MM.1S (cell line): ENCODE results near the gene PAFAH1B1.

ENCODE experiments used
- DNase-seq: peaks from one replicate; pipeline ENCODE4 v3.0.0-alpha.2; 2015
- H2AFZ ChIP-seq: fragments of 300-600 bp; sonication (generic); 2 replicates; pipeline ENCODE4 v1.6.0; 2016; ENCODE audit warnings: antibody characterized with exemption, low read length
- H3F3A ChIP-seq: fragments of 300-600 bp; sonication (generic); 2 replicates; pipeline ENCODE4 v1.6.1; 2016; ENCODE audit warnings: mild to moderate bottlenecking, antibody characterized with exemption, low read length, moderate library complexity, mixed read lengths; ENCODE audit not compliant: insufficient read depth
- H3K27ac ChIP-seq: fragments of 300-600 bp; sonication (generic); 2 replicates; pipeline ENCODE4 v1.5.1; 2016; ENCODE audit warnings: mild to moderate bottlenecking, low read length
- H3K27me3 ChIP-seq: fragments of 300-600 bp; sonication (generic); replicated peaks from 2 replicates; pipeline ENCODE4 v1.6.0; 2016; ENCODE audit warnings: low read length; ENCODE audit not compliant: insufficient read depth
- H3K36me3 ChIP-seq: fragments of 300-600 bp; sonication (generic); replicated peaks from 2 replicates; pipeline ENCODE4 v1.6.1; 2016; ENCODE audit warnings: mild to moderate bottlenecking, low read length, mixed read lengths; ENCODE audit not compliant: insufficient read depth
- H3K4me1 ChIP-seq: fragments of 300-600 bp; sonication (generic); 2 replicates; pipeline ENCODE4 v1.6.1; 2016; ENCODE audit warnings: low read length, mixed read lengths
- H3K4me2 ChIP-seq: fragments of 300-600 bp; sonication (generic); 2 replicates; pipeline ENCODE4 v1.6.0; 2016; ENCODE audit warnings: low read depth, low read length
- H3K4me3 ChIP-seq: fragments of 300-600 bp; sonication (generic); 2 replicates; pipeline ENCODE4 v1.5.1; 2016; ENCODE audit warnings: low read length, mixed read lengths
- H3K79me2 ChIP-seq: fragments of 300-600 bp; sonication (generic); 2 replicates; pipeline ENCODE4 v1.6.1; 2016; ENCODE audit warnings: mixed run types, low read length, mixed read lengths
- H3K9ac ChIP-seq: fragments of 300-600 bp; sonication (generic); 2 replicates; pipeline ENCODE4 v1.6.1; 2016; ENCODE audit warnings: low read length, mixed read lengths
- H3K9me2 ChIP-seq: fragments of 300-600 bp; sonication (generic); replicated peaks from 2 replicates; pipeline ENCODE4 v1.6.1; 2016; ENCODE audit warnings: mild to moderate bottlenecking, low read length, mixed read lengths; ENCODE audit not compliant: insufficient read depth
- H3K9me3 ChIP-seq: fragments of 300-600 bp; sonication (generic); replicated peaks from 2 replicates; pipeline ENCODE4 v1.6.1; 2016; ENCODE audit warnings: mild to moderate bottlenecking, low read length, mixed read lengths; ENCODE audit not compliant: insufficient read depth
- H4K20me1 ChIP-seq: fragments of 300-600 bp; sonication (generic); 2 replicates; pipeline ENCODE4 v1.6.1; 2016; ENCODE audit warnings: mild to moderate bottlenecking, low read length, moderate library complexity, mixed read lengths; ENCODE audit not compliant: insufficient read depth
- EZH2 ChIP-seq: fragments of 300-600 bp; sonication (generic); optimal IDR thresholded peaks from 2 replicates; pipeline ENCODE3; 2017; ENCODE audit warnings: low read depth, mild to moderate bottlenecking, antibody characterized with exemption, low read length, mixed read lengths
- EZH2phosphoT487 ChIP-seq: fragments of 300-600 bp; sonication (generic); IDR thresholded peaks from 2 replicates; pipeline ENCODE4 v1.6.1; 2018; ENCODE audit warnings: antibody characterized with exemption, low read length
- TF ChIP-seq, protein P1 (sequence below): fragments of 300-600 bp; sonication (generic); IDR thresholded peaks from 2 replicates; pipeline ENCODE4 v1.5.1; 2016; ENCODE audit warnings: antibody characterized with exemption, low read length, mixed read lengths

PAFAH1B1 gene

DNA sequence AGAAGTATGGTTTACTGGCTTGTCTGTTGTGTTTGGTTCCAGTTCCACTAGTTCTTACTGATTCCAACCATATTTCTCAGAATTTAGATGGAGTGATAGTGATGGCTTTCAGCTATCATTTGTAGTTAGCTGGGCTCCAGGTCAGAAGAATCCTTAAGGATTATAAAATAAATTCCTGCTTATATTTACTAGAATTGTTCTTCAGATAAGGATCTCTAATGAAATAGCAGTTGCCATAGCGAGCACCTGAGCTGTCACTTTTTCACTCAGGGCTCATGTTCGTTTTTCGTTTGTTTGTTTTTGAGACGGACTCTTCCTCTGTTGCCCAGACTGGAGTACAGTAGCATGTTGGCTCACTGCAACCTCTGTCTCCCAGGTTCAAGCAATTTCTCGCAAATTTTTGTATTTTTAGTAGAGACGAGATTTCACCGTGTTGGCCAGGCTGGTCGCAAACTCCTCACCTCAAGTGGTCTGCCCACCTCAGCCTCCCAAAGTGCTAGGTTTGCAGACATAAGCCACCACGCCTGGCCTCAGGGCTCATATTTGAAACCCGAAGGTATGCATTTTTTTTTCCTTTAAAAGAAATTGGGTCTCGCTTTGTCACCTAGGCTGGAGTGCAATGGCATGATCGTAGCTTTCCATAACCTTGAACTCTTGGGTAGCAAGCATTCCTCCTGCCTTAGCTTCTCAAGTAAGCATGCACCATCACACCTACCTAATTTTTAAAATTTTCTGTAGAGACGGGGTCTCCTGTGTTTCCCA, 42.9 kb downstream of the PAFAH1B1 start:
- Histone ChIP-seq H3K27me3 (no peaks in the 10 kb centered on the region), H3K4me2 (no peak overlapping the region), H3K36me3 (peaks cover 7% of the 10 kb centered on the region; the same call in 1 of the 2 replicates), H3K79me2 (peaks cover 100% of the 10 kb centered on the region), H4K20me1 (peaks cover 62% of the 10 kb centered on the region), H3K4me3 (no peak overlapping the region), H3K9ac (no peak overlapping the region), H2AFZ (no peak overlapping the region), H3F3A (no peaks in the 10 kb centered on the region), H3K27ac (no peak overlapping the region), H3K9me2 (no peaks in the 10 kb centered on the region), H3K9me3 (no peaks in the 10 kb centered on the region), H3K4me1 (0 out of 2 replicates have a peak, but pooled peaks cover 7% of the 10 kb centered on the region)
- DNase-seq, result no peak
- no peak for TF ChIP-seq EZH2phosphoT487
- TF ChIP-seq, protein P1, sequence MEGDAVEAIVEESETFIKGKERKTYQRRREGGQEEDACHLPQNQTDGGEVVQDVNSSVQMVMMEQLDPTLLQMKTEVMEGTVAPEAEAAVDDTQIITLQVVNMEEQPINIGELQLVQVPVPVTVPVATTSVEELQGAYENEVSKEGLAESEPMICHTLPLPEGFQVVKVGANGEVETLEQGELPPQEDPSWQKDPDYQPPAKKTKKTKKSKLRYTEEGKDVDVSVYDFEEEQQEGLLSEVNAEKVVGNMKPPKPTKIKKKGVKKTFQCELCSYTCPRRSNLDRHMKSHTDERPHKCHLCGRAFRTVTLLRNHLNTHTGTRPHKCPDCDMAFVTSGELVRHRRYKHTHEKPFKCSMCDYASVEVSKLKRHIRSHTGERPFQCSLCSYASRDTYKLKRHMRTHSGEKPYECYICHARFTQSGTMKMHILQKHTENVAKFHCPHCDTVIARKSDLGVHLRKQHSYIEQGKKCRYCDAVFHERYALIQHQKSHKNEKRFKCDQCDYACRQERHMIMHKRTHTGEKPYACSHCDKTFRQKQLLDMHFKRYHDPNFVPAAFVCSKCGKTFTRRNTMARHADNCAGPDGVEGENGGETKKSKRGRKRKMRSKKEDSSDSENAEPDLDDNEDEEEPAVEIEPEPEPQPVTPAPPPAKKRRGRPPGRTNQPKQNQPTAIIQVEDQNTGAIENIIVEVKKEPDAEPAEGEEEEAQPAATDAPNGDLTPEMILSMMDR, result no peak
- no peak for TF ChIP-seq EZH2

DNA sequence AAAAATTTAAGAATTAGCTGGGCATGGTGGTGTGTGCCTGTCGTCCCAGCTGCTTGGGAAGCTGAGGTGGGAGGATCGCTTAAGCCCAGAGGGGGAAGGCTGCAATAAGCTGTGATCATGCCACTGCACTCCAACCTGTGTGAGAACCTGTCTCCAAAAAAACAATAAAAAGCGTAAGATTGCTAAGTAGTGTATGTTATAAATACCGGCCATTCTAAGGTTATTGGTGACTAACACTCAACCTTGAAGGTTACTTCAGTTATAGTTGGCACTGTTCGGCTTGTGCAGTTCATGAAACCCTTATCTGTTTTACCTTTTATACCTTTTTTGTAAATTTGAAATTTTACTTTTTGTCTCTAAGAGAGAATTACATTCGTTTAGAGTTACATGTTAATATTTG, 44.0 kb downstream of the PAFAH1B1 start:
- no peaks in the 10 kb centered on the region for H3K27me3 ChIP-seq
- TF ChIP-seq EZH2 (no peak), EZH2phosphoT487 (no peak)
- TF ChIP-seq, protein P1, result no peak

DNA sequence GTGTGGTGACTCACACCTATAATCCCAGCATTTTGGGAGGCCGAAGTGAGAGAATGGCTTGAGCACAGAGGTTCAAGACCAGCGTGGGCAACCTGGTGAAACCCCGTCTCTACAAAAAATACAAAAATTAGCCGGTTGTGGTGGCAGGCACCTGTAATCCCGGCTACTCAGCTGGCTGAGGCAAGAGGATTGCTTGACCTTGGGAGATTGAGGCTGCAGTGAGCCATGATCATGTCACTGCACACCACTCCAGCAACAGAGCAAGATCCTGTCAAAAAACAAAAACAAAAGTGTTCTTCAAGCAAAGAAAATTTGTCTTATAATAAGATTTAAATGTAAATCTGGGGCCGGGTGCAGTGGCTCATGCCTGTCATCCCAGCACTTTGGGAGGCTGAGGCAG, 51.5 kb downstream of the PAFAH1B1 start:
- TF ChIP-seq EZH2, result no peak
- Histone ChIP-seq H3K4me3 (no peak overlapping the region), H3K9me2 (no peaks in the 10 kb centered on the region), H3K9me3 (no peaks in the 10 kb centered on the region), H3K4me2 (no peak overlapping the region), H3K27ac (no peak overlapping the region), H3K9ac (no peak overlapping the region), H3K27me3 (no peaks in the 10 kb centered on the region), H3F3A (0 out of 2 replicates have a peak, but pooled peaks cover 3% of the 10 kb centered on the region), H3K79me2 (peaks cover 91% of the 10 kb centered on the region), H2AFZ (no peak overlapping the region), H3K4me1 (no peaks in the 10 kb centered on the region), H4K20me1 (peaks cover 6% of the 10 kb centered on the region; the same call in 1 of the 2 replicates), H3K36me3 (no peaks in the 10 kb centered on the region; the same call in 1 of the 2 replicates)
- DNase-seq, result no peak

More for the DNA sequence above, 44.0 kb downstream of the PAFAH1B1 start:
- no peak overlapping the region for H3K4me3 ChIP-seq
- H2AFZ ChIP-seq, result no peak overlapping the region
- H3F3A ChIP-seq, result 0 out of 2 replicates have a peak, but pooled peaks cover 3% of the 10 kb centered on the region
- peaks cover 100% of the 10 kb centered on the region for H3K79me2 ChIP-seq
- H3K9ac ChIP-seq, result no peak overlapping the region
- H3K9me3 ChIP-seq, result no peaks in the 10 kb centered on the region
- H3K9me2 ChIP-seq, result no peaks in the 10 kb centered on the region
- no peak overlapping the region for H3K4me2 ChIP-seq
- no peak for DNase-seq
- H4K20me1 ChIP-seq, result peaks cover 57% of the 10 kb centered on the region
- H3K27ac ChIP-seq, result no peak overlapping the region
- peaks cover 7% of the 10 kb centered on the region; the same call in 1 of the 2 replicates for H3K36me3 ChIP-seq
- H3K4me1 ChIP-seq, result no peaks in the 10 kb centered on the region

DNA sequence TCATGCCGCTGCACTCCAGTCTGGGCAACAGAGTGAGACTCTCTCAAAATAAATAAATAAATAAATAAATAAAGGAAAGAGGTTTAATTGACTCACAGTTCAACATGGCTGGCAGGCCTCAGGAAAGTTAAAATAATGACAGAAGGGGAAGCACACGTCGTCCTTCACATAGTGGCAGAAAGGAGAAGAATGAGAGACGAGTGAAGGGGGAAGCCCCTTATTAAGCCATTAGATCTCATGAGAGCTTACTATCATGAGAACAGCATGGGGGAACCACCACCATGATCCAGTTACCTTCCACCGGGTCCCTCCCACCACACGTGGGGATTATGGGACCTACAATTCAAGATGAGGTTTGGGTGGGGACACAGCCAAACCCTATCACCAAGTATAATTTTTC, 54.5 kb downstream of the PAFAH1B1 start:
- no peak overlapping the region for H3K4me3 ChIP-seq
- H4K20me1 ChIP-seq, result 0 out of 2 replicates have a peak, but pooled peaks cover 5% of the 10 kb centered on the region
- TF ChIP-seq, protein P1, result no peak
- TF ChIP-seq EZH2phosphoT487, result no peak
- TF ChIP-seq EZH2, result no peak
- H3K4me2 ChIP-seq, result no peak overlapping the region
- H3K4me1 ChIP-seq, result no peaks in the 10 kb centered on the region
- no peaks in the 10 kb centered on the region; the same call in 1 of the 2 replicates for H3K36me3 ChIP-seq
- DNase-seq, result no peak
- H3K27ac ChIP-seq, result no peak overlapping the region
- H3K27me3 ChIP-seq, result no peaks in the 10 kb centered on the region
- H3K9me3 ChIP-seq, result no peaks in the 10 kb centered on the region
- H3F3A ChIP-seq, result no peaks in the 10 kb centered on the region
- H2AFZ ChIP-seq, result no peak overlapping the region
- no peak overlapping the region for H3K9ac ChIP-seq
- H3K79me2 ChIP-seq, result peaks cover 85% of the 10 kb centered on the region
- no peaks in the 10 kb centered on the region for H3K9me2 ChIP-seq
